HCT116 (cell line): ENCODE results near the gene DNMT1. TPM values are rescaled to one million over a fixed set of nuclear protein-coding genes. Genes with fewer than 3 reads are reported as not detected.
A peak's percentile ranks its signal among the peaks of the same experiment; 100 is the strongest.

Experiments
- ATAC-seq: fragments of 200-7000 bp; cut with Tn5 transposase; 2 replicates; pipeline ENCODE4 v1.9.1; 2020; ENCODE audit warnings: mild to moderate bottlenecking, moderate library complexity
- BruUV-seq: library from RNA; stranded (reverse); fragments of 400-500 nt; replicated peaks from 2 replicates; lab custom pipeline; 2021; lab: Mats Ljungman, UMichigan
- CTCF ChIA-PET: fragments of 300-600 bp; sonication (Branson Sonifier 250); formaldehyde crosslinking; loops from one replicate; lab custom pipeline; 2021; ENCODE audit warnings: antibody characterized with exemption; lab: Charles Lee
- POLR2A ChIA-PET: fragments of 300-600, 350-600 bp; sonication (Branson Sonifier 250); formaldehyde crosslinking; loops from one replicate; lab custom pipeline; 2021; ENCODE audit warnings: antibody characterized with exemption; lab: Charles Lee
- RAD21 ChIA-PET, 2 experiments: fragments of 300-600 bp; sonication (Branson Sonifier 250); formaldehyde crosslinking; loops; one replicate each; lab custom pipeline; 2023; ENCODE audit warnings: low total read pairs in 2 of 2; ENCODE audit not compliant: uncharacterized antibody in 2 of 2, unreplicated experiment in 2 of 2, low non-redundant PET in 1 of 2; lab: Charles Lee
- DNase-seq: peaks from one replicate; pipeline ENCODE4 v3.0.0-alpha.2; 2010; ENCODE audit warnings: low read depth, low spot score
- H2AFZ ChIP-seq: fragments of 200-600 bp; shearing (Covaris generic), sonication (generic); 2 replicates; pipeline ENCODE4 v1.6.1; 2017; ENCODE audit warnings: low read depth, mixed run types, mixed read lengths, antibody characterized with exemption, low read length; ENCODE audit not compliant: poor library complexity, severe bottlenecking
- H3K27ac ChIP-seq: 2 replicates; pipeline ENCODE4 v1.5.1; 2012; ENCODE audit warnings: low read depth, low read length
- H3K27me3 ChIP-seq: fragments of 200-600 bp; sonication (generic); 2 replicates; pipeline ENCODE4 v1.6.1; 2016; ENCODE audit warnings: mixed run types, low read length, mixed read lengths; ENCODE audit not compliant: insufficient read depth
- H3K36me3 ChIP-seq, 2 experiments: fragments of 200-500 bp in 1 of 2; fragments of 200-600 bp in 1 of 2; sonication (Bioruptor generic) in 1 of 2; sonication (generic) in 1 of 2; 2 replicates each; pipeline versions ENCODE4 v1.5.1 to v1.6.1; 2014 to 2016; ENCODE audit warnings: low read length in 2 of 2, inconsistent platforms in 1 of 2, mixed read lengths in 1 of 2, mixed run types in 1 of 2; ENCODE audit not compliant: insufficient read depth in 2 of 2, control insufficient read depth in 1 of 2
- H3K4me1 ChIP-seq, 2 experiments: fragments of 200-600 bp in 1 of 2; sonication (generic) in 1 of 2; 2 replicates each; pipeline versions ENCODE4 v1.5.1 to v1.6.1; 2012 to 2017; ENCODE audit warnings: low read length in 2 of 2, inconsistent platforms in 1 of 2, mild to moderate bottlenecking in 1 of 2, mixed read lengths in 1 of 2, mixed run types in 1 of 2, moderate library complexity in 1 of 2; ENCODE audit not compliant: insufficient read depth in 2 of 2, control insufficient read depth in 1 of 2
- H3K4me2 ChIP-seq: fragments of 200-600 bp; sonication (generic); 2 replicates; pipeline ENCODE4 v1.6.1; 2017; ENCODE audit warnings: mixed run types, low read length, mixed read lengths
- H3K4me3 ChIP-seq, 2 experiments: fragments of 200-600 bp in 1 of 2; sonication (generic) in 1 of 2; replicated peaks in 1 of 2; 2 replicates each; pipeline ENCODE4 v1.5.1; 2011 to 2016; ENCODE audit warnings: low read length in 2 of 2, control low read depth in 1 of 2, low read depth in 1 of 2, mild to moderate bottlenecking in 1 of 2, mixed read lengths in 1 of 2, mixed run types in 1 of 2
- H3K79me2 ChIP-seq: fragments of 200-600 bp; sonication (generic); 2 replicates; pipeline ENCODE4 v1.6.1; 2017; ENCODE audit warnings: mild to moderate bottlenecking, mixed run types, low read length, moderate library complexity, mixed read lengths; ENCODE audit not compliant: insufficient read depth
- H3K9ac ChIP-seq: fragments of 200-600 bp; sonication (generic); 2 replicates; pipeline ENCODE4 v1.6.1; 2016; ENCODE audit warnings: low read length, mixed read lengths
- H3K9me2 ChIP-seq: fragments of 200-600 bp; sonication (generic), shearing (Covaris generic); 2 replicates; pipeline ENCODE4 v1.6.1; 2017; ENCODE audit warnings: mixed run types, mild to moderate bottlenecking, moderate library complexity; ENCODE audit not compliant: insufficient read depth
- H3K9me3 ChIP-seq, 2 experiments: fragments of 200-500 bp in 1 of 2; fragments of 200-600 bp in 1 of 2; sonication (Bioruptor generic) in 1 of 2; sonication (generic) in 1 of 2; 2 replicates each; pipeline ENCODE4 v1.6.1; 2014 to 2017; ENCODE audit warnings: low read length in 2 of 2, mixed read lengths in 2 of 2, inconsistent platforms in 1 of 2, low read depth in 1 of 2, mild to moderate bottlenecking in 1 of 2, mixed run types in 1 of 2, moderate library complexity in 1 of 2; ENCODE audit not compliant: control insufficient read depth in 1 of 2, insufficient read depth in 1 of 2
- H4K20me1 ChIP-seq: fragments of 200-600 bp; sonication (generic), shearing (Covaris generic); 2 replicates; pipeline ENCODE4 v1.6.1; 2017; ENCODE audit warnings: mixed run types, mild to moderate bottlenecking, moderate library complexity; ENCODE audit not compliant: insufficient read depth
- ATF3 ChIP-seq: IDR thresholded peaks from 2 replicates; pipeline ENCODE4 v1.6.1; 2012
- CTCF ChIP-seq, 3 experiments: fragments of 200-600 bp in 1 of 3; sonication (generic) in 1 of 3; IDR thresholded peaks in 2 of 3; conservative IDR thresholded peaks in 1 of 3; 2 replicates each; pipeline ENCODE4 v1.5.1; 2012 to 2017; ENCODE audit warnings: low read depth in 2 of 3, low read length in 2 of 3, antibody characterized with exemption in 1 of 3, borderline replicate concordance in 1 of 3, control low read depth in 1 of 3, mild to moderate bottlenecking in 1 of 3, mixed read lengths in 1 of 3, mixed run types in 1 of 3, moderate library complexity in 1 of 3; ENCODE audit not compliant: insufficient read depth in 1 of 3
- EGR1 ChIP-seq: IDR thresholded peaks from 2 replicates; pipeline ENCODE4 v1.6.1; 2012; ENCODE audit warnings: low read depth
- ELF1 ChIP-seq: IDR thresholded peaks from 2 replicates; pipeline ENCODE4 v1.6.1; 2012; ENCODE audit warnings: low read depth, borderline replicate concordance
- EZH2phosphoT487 ChIP-seq: fragments of 200-600 bp; IDR thresholded peaks from 2 replicates; pipeline ENCODE4 v1.6.1; 2018; ENCODE audit warnings: antibody characterized with exemption, borderline replicate concordance
- JUND ChIP-seq: IDR thresholded peaks from 2 replicates; pipeline ENCODE4 v1.6.1; 2012
- POLR2A ChIP-seq: IDR thresholded peaks from 2 replicates; pipeline ENCODE4 v1.7.0; 2011; ENCODE audit warnings: borderline replicate concordance; ENCODE audit not compliant: insufficient read depth, insufficient read length; ENCODE audit errors: extremely low read depth
- RAD21 ChIP-seq: IDR thresholded peaks from 2 replicates; pipeline ENCODE4 v1.6.1; 2012; ENCODE audit warnings: low read depth, mild to moderate bottlenecking
- SP1 ChIP-seq: IDR thresholded peaks from 2 replicates; pipeline ENCODE4 v1.6.1; 2012; ENCODE audit warnings: low read depth
- ZBTB33 ChIP-seq: IDR thresholded peaks from 2 replicates; pipeline ENCODE4 v1.6.1; 2011; ENCODE audit warnings: mild to moderate bottlenecking, low read length, moderate library complexity; ENCODE audit not compliant: insufficient replicate concordance; ENCODE audit errors: extremely low read depth
- ZFX ChIP-seq: fragments of 450-650 bp; IDR thresholded peaks from 2 replicates; pipeline ENCODE4 v1.6.1; 2017
- ZNF274 ChIP-seq: fragments of 200-500 bp; sonication (Bioruptor generic); IDR thresholded peaks from 2 replicates; pipeline ENCODE4 v1.6.1; 2014; ENCODE audit warnings: mild to moderate bottlenecking, low read depth, low read length, inconsistent platforms
- intact Hi-C: fragments of 100-400 bp; cut with micrococcal nuclease; formaldehyde crosslinking; loops from 2 replicates; pipeline ENCODE4 v1.10.0; 2022
- total RNA-seq: library from RNA; stranded (reverse); gene quantifications from one replicate; pipeline ENCODE4 v1.2.1, GENCODE V29; 2021; ENCODE audit not compliant: unreplicated experiment
- TF ChIP-seq, protein P1 (sequence below): IDR thresholded peaks from 2 replicates; pipeline ENCODE4 v1.6.1; 2012; ENCODE audit warnings: low read depth
- TF ChIP-seq, protein P2 (sequence below): IDR thresholded peaks from 2 replicates; pipeline ENCODE4 v1.6.1; 2012

The DNMT1 gene
- total RNA-seq, 1 experiment from 2014 or later: 235 TPM

GRCh38 chr19:10087296-10088061 is 107.3 kb downstream of the DNMT1 start:
- no peak overlapping the region for H3K9ac ChIP-seq
- TF ChIP-seq RAD21: no peak
- no peak for TF ChIP-seq ZFX
- TF ChIP-seq, protein P1, sequence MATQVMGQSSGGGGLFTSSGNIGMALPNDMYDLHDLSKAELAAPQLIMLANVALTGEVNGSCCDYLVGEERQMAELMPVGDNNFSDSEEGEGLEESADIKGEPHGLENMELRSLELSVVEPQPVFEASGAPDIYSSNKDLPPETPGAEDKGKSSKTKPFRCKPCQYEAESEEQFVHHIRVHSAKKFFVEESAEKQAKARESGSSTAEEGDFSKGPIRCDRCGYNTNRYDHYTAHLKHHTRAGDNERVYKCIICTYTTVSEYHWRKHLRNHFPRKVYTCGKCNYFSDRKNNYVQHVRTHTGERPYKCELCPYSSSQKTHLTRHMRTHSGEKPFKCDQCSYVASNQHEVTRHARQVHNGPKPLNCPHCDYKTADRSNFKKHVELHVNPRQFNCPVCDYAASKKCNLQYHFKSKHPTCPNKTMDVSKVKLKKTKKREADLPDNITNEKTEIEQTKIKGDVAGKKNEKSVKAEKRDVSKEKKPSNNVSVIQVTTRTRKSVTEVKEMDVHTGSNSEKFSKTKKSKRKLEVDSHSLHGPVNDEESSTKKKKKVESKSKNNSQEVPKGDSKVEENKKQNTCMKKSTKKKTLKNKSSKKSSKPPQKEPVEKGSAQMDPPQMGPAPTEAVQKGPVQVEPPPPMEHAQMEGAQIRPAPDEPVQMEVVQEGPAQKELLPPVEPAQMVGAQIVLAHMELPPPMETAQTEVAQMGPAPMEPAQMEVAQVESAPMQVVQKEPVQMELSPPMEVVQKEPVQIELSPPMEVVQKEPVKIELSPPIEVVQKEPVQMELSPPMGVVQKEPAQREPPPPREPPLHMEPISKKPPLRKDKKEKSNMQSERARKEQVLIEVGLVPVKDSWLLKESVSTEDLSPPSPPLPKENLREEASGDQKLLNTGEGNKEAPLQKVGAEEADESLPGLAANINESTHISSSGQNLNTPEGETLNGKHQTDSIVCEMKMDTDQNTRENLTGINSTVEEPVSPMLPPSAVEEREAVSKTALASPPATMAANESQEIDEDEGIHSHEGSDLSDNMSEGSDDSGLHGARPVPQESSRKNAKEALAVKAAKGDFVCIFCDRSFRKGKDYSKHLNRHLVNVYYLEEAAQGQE: no peak
- TF ChIP-seq ATF3: no peak
- TF ChIP-seq EZH2phosphoT487: no peak
- no peak for TF ChIP-seq JUND
- TF ChIP-seq, protein P2, sequence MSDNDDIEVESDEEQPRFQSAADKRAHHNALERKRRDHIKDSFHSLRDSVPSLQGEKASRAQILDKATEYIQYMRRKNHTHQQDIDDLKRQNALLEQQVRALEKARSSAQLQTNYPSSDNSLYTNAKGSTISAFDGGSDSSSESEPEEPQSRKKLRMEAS: no peak
- TF ChIP-seq ZBTB33: no peak
- no peak for TF ChIP-seq POLR2A
- no peak for TF ChIP-seq SP1
- no peak for TF ChIP-seq ZNF274
- no peak for TF ChIP-seq EGR1
- TF ChIP-seq ELF1: no peak
- TF ChIP-seq CTCF (IDR thresholded peaks at IDR 0.05 in 2 of 3, conservative IDR thresholded peaks at IDR 0.05 in 1 of 3; ENCODE audit: borderline replicate concordance in 1 of 3, insufficient read depth in 1 of 3, low read depth in 2 of 3, low read length in 2 of 3): no peak
- TF ChIP-seq, all 23 proteins: peak for 0
- DNase-seq (no peak), ATAC-seq (no peak)
- Histone ChIP-seq H3K4me2 (peak overlapping the region; percentile 96), H3K27ac (no peak overlapping the region; the same call in 1 of the 2 replicates), H3K9me3 (no peaks in the 10 kb centered on the region), H3K4me1 (peaks cover 0 to 14% of the 10 kb centered on the region in 2 experiments; a peak in 2 of 4 replicates), H2AFZ (no peak overlapping the region), H3K79me2 (no peaks in the 10 kb centered on the region), H4K20me1 (no peaks in the 10 kb centered on the region), H3K27me3 (no peaks in the 10 kb centered on the region), H3K36me3 (no peaks in the 10 kb centered on the region), H3K9me2 (no peaks in the 10 kb centered on the region), H3K4me3 (no peak overlapping the region; a peak in 1 of 4 replicates)
- ChIA-PET RAD21 (no interaction called here), POLR2A (interaction anchor here (0.7 kb wide), 1 partner anchor 293 kb away, joined by 3 read pairs; the partner anchor contains the start of gene TYK2), CTCF (no interaction called here)
- intact Hi-C loops: no loop called here
- TSS peak; percentile 41 for BruUV-seq
